ENCODE data around the gene NOC2L.

NOC2L gene

GRCh38 chr1:929712-930632 is 29.1 kb downstream of the NOC2L start:
- no peak for DNase-seq (ENCODE audit: low spot score)

GRCh38 chr1:928825-929661 is 30.0 kb downstream of the NOC2L start:
- DNase-seq (ENCODE audit: low spot score), result no peak

- no peak for DNase-seq (ENCODE audit: low spot score)
These were observed 31.3 kb downstream of the NOC2L start for GRCh38 chr1:927748-928147.

GRCh38 chr1:927234-927633 is 31.8 kb downstream of the NOC2L start:
- DNase-seq (ENCODE audit: low spot score), result no peak

GRCh38 chr1:925561-926421 is 33.3 kb downstream of the NOC2L start:
- no peak for DNase-seq (ENCODE audit: low spot score)

GRCh38 chr1:924656-925560 is 34.1 kb downstream of the NOC2L start:
- no peak for DNase-seq (ENCODE audit: low spot score)

- no peak for DNase-seq (ENCODE audit: low spot score)
These were observed 34.9 kb downstream of the NOC2L start for GRCh38 chr1:923991-924655.

GRCh38 chr1:923131-923990 is 35.7 kb downstream of the NOC2L start, which contains the start of gene SAMD11:
TSS of gene SAMD11 (plus strand) at chr1:923923. CDS start at chr1:924432, 509 bp downstream.
- peak; percentile 66 for DNase-seq (ENCODE audit: low spot score)

GRCh38 chr1:921011-921837 is 37.8 kb downstream of the NOC2L start:
- no peak for DNase-seq (ENCODE audit: low spot score)

- no peak for DNase-seq (ENCODE audit: low spot score)
These were observed 38.5 kb downstream of the NOC2L start for GRCh38 chr1:920521-920920.

- DNase-seq (ENCODE audit: low spot score), result no peak
These were observed 39.0 kb downstream of the NOC2L start for GRCh38 chr1:920010-920409.

GRCh38 chr1:919271-919872 is 39.7 kb downstream of the NOC2L start:
- DNase-seq (ENCODE audit: low spot score), result no peak

- DNase-seq (ENCODE audit: low spot score), result no peak
These were observed 40.2 kb downstream of the NOC2L start for GRCh38 chr1:918843-919242.

- no peak for DNase-seq (ENCODE audit: low spot score)
These were observed 40.7 kb downstream of the NOC2L start for GRCh38 chr1:918353-918752.

- no peak for DNase-seq (ENCODE audit: low spot score)
These were observed 41.5 kb downstream of the NOC2L start for GRCh38 chr1:917466-918091.

GRCh38 chr1:917076-917459 is 42.0 kb downstream of the NOC2L start:
- DNase-seq (ENCODE audit: low spot score), result no peak
